HL-60/S4 (cell line): ENCODE results near the gene PYGM.

Source experiments
- in situ Hi-C: fragments of 300-500 bp; cut with MboI; formaldehyde crosslinking; loops from 2 replicates; pipeline ENCODE4 v1.14.3; 2022; ENCODE audit warnings: low sequenced_read_pairs

PYGM gene

GRCh38 chr11:64792482-64792881 is 32.7 kb upstream of the PYGM start:
- in situ Hi-C loops, result no loop called here

GRCh38 chr11:64791781-64792291 is 32.1 kb upstream of the PYGM start:
- in situ Hi-C loops, result no loop called here

- in situ Hi-C loops, result no loop called here
Measured at GRCh38 chr11:64790205-64791095, 30.7 kb upstream of the PYGM start.

GRCh38 chr11:64789331-64790204 is 29.8 kb upstream of the PYGM start:
- in situ Hi-C loops, result no loop called here

- in situ Hi-C loops, result no loop called here
Measured at GRCh38 chr11:64788321-64789215, 28.8 kb upstream of the PYGM start.

- in situ Hi-C loops, result no loop called here
Measured at GRCh38 chr11:64787526-64788320, 27.9 kb upstream of the PYGM start.

- in situ Hi-C loops, result no loop called here
Measured at GRCh38 chr11:64786308-64786707, 26.5 kb upstream of the PYGM start.

GRCh38 chr11:64784813-64785581 is 25.2 kb upstream of the PYGM start:
- in situ Hi-C loops, result no loop called here

GRCh38 chr11:64778473-64779298 is 18.9 kb upstream of the PYGM start, which contains the start of gene SF1:
Gene SF1, minus strand, starts transcription at chr11:64778542. Its CDS starts 150 bp downstream, at chr11:64778392.
- in situ Hi-C loops, result no loop called here

GRCh38 chr11:64778223-64778472 is 18.4 kb upstream of the PYGM start:
- in situ Hi-C loops, result no loop called here

GRCh38 chr11:64777449-64778222 is 17.9 kb upstream of the PYGM start:
- in situ Hi-C loops, result no loop called here

- in situ Hi-C loops, result no loop called here
Measured at GRCh38 chr11:64776875-64777274, 17.1 kb upstream of the PYGM start.

GRCh38 chr11:64776425-64776824 is 16.7 kb upstream of the PYGM start:
- in situ Hi-C loops, result no loop called here

GRCh38 chr11:64774144-64774543 is 14.4 kb upstream of the PYGM start:
- in situ Hi-C loops, result no loop called here

- in situ Hi-C loops, result no loop called here
Measured at GRCh38 chr11:64772303-64773018, 12.7 kb upstream of the PYGM start.

GRCh38 chr11:64771861-64772260 is 12.1 kb upstream of the PYGM start:
- in situ Hi-C loops, result no loop called here

- in situ Hi-C loops, result no loop called here
Measured at GRCh38 chr11:64770120-64770519, 10.3 kb upstream of the PYGM start.
